MM.1S (cell line): ENCODE results near the gene HDAC7.

ENCODE experiments used
- CTCF ChIP-seq: fragments of 300-600 bp; sonication (generic); IDR thresholded peaks from 2 replicates; pipeline ENCODE4 v1.5.1; 2016; ENCODE audit warnings: antibody characterized with exemption, low read length, mixed read lengths
- EZH2 ChIP-seq: fragments of 300-600 bp; sonication (generic); optimal IDR thresholded peaks from 2 replicates; pipeline ENCODE3; 2017; ENCODE audit warnings: low read depth, mild to moderate bottlenecking, antibody characterized with exemption, low read length, mixed read lengths

- TF ChIP-seq EZH2 (no peak), CTCF (no peak)
Measured at GRCh38 chr12:47801170-47801903, 18.4 kb downstream of the HDAC7 start.
